Mesothelial cell of epicardium (in vitro differentiated cells): ENCODE measurements around the gene JCAD. TPM values are rescaled to one million over a fixed set of nuclear protein-coding genes. Genes with fewer than 3 reads are reported as not detected.
"Not testable (repeated sequence)": the region's sequence is repeated elsewhere in the genome, so short reads cannot be mapped to it uniquely, and the experiment has no call there.

Experiments used
- DNase-seq, 2 experiments: peaks; one replicate each; pipeline ENCODE4 v3.0.0; 2021; ENCODE audit warnings: low spot score in 2 of 2; ENCODE audit not compliant: unreplicated experiment in 2 of 2
- H3K27ac Mint-ChIP-seq: 2 replicates; pipeline ENCODE4 v1.8.0; 2021; ENCODE audit warnings: mixed read lengths
- H3K27me3 Mint-ChIP-seq: 2 replicates; pipeline ENCODE4 v1.8.0; 2021; ENCODE audit warnings: low read depth, mixed read lengths
- H3K36me3 Mint-ChIP-seq: 2 replicates; pipeline ENCODE4 v1.8.0; 2021; ENCODE audit warnings: mixed read lengths
- H3K4me1 Mint-ChIP-seq: 2 replicates; pipeline ENCODE4 v1.8.0; 2021; ENCODE audit warnings: mixed read lengths
- H3K4me3 Mint-ChIP-seq: 2 replicates; pipeline ENCODE4 v1.8.0; 2021; ENCODE audit warnings: mild to moderate bottlenecking, moderate library complexity, mixed read lengths
- H3K9me3 Mint-ChIP-seq: 2 replicates; pipeline ENCODE4 v1.8.0; 2021; ENCODE audit warnings: mixed read lengths
- total RNA-seq: library from RNA; stranded (reverse); gene quantifications from 3 replicates; pipeline ENCODE4 v1.2.1, GENCODE V29; 2021
- TF ChIP-seq, protein P1 (sequence below): fragments of 200-600 bp; sonication (generic); IDR thresholded peaks from one replicate; pipeline ENCODE4 v1.5.0; 2021; ENCODE audit warnings: antibody characterized with exemption; ENCODE audit not compliant: unreplicated experiment

Gene JCAD, protein sequence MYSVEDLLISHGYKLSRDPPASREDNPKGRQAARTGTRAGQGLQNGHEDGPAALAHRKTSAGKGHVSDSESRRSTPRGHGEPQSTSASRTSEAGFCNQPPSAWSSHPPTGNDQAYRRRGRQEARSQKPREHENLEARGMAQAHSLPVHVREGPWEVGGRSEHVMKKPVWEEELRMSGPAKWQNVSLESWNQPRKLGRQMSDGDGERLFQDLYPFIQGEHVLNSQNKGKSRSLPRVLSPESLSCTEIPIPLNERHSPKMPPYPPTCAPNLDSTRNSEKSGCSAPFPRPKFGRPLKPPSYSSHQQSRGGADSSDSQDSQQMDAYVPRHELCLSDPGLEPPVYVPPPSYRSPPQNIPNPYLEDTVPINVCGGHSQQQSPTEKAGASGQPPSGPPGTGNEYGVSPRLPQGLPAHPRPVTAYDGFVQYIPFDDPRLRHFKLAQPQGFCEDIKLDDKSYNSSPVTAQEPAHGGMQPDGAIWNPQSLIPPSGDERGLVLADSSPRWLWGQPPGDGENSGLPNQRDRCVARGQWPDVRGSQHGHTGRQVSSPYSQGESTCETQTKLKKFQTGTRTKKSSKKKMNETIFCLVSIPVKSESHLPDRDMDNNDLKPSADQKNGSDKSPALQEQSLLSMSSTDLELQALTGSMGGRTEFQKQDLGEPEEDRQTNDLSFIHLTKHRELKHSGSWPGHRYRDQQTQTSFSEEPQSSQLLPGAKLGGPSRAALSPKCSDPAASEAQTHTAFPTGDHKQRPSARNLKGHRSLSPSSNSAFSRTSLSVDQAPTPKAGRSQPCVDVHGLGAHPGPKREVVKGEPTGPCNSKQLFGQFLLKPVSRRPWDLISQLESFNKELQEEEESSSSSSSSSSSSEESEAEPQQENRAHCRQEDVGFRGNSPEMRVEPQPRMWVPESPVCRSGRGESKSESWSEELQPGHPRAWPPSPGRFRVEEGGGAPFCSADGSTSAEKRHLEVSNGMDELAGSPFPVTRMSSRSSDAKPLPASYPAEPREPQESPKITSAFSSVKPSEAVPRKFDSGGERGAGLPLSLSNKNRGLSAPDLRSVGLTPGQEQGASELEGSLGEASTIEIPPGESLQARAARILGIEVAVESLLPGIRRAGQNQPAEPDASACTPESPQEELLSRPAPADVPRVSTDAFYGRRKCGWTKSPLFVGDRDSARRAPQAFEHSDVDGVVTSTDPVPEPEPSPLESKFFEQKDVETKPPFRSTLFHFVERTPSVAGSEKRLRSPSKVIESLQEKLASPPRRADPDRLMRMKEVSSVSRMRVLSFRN (N-terminal part only)
- 20.4 to 22.8 TPM (median 21.5 TPM) in 3 replicates for total RNA-seq

- Mint-ChIP-seq H3K27me3 (peaks cover 26% of the 10 kb centered on the region), H3K9me3 (no peaks in the 10 kb centered on the region), H3K4me3 (peak within 1 kb of the TSS; percentile 84), H3K36me3 (no peaks in the 10 kb centered on the region), H3K27ac (peak within 1 kb of the TSS; percentile 15), H3K4me1 (peaks cover 53% of the 10 kb centered on the region)
- TF ChIP-seq, protein P1, sequence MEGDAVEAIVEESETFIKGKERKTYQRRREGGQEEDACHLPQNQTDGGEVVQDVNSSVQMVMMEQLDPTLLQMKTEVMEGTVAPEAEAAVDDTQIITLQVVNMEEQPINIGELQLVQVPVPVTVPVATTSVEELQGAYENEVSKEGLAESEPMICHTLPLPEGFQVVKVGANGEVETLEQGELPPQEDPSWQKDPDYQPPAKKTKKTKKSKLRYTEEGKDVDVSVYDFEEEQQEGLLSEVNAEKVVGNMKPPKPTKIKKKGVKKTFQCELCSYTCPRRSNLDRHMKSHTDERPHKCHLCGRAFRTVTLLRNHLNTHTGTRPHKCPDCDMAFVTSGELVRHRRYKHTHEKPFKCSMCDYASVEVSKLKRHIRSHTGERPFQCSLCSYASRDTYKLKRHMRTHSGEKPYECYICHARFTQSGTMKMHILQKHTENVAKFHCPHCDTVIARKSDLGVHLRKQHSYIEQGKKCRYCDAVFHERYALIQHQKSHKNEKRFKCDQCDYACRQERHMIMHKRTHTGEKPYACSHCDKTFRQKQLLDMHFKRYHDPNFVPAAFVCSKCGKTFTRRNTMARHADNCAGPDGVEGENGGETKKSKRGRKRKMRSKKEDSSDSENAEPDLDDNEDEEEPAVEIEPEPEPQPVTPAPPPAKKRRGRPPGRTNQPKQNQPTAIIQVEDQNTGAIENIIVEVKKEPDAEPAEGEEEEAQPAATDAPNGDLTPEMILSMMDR = no peak
- peak; percentile 63 to 78 for DNase-seq
Observed at GRCh38 chr10:30059209-30060107, at the start of gene JCAD. JCAD (minus strand) TSS chr10:30059586; CDS start chr10:30047812, 11,774 bp downstream.

DNA sequence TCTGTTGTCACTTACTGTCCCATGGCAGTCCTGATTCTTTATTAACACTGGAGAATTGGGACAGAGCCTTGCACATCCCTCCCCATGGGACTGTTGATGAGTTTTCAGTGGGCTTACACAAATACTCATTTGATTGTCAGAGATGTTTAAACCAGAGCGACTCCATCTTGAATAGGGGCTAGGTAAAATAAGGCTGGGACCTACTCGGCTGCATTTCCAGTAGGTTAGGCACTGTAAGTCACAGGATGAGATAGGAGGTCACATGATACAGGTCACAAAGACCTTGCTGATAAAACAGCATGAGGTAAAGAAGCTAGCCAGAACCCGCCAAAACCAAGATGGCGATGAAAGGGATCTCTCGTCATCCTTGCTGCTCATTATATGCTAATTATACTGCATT lies 47.6 kb upstream of the JCAD start:
- no peaks in the 10 kb centered on the region for H3K27me3 Mint-ChIP-seq
- H3K4me3 Mint-ChIP-seq = no peak overlapping the region
- H3K9me3 Mint-ChIP-seq = peaks cover 21% of the 10 kb centered on the region
- no peaks in the 10 kb centered on the region for H3K4me1 Mint-ChIP-seq
- TF ChIP-seq, protein P1 = no peak
- DNase-seq = no peak
- H3K36me3 Mint-ChIP-seq = no peaks in the 10 kb centered on the region
- H3K27ac Mint-ChIP-seq = no peak overlapping the region

DNA sequence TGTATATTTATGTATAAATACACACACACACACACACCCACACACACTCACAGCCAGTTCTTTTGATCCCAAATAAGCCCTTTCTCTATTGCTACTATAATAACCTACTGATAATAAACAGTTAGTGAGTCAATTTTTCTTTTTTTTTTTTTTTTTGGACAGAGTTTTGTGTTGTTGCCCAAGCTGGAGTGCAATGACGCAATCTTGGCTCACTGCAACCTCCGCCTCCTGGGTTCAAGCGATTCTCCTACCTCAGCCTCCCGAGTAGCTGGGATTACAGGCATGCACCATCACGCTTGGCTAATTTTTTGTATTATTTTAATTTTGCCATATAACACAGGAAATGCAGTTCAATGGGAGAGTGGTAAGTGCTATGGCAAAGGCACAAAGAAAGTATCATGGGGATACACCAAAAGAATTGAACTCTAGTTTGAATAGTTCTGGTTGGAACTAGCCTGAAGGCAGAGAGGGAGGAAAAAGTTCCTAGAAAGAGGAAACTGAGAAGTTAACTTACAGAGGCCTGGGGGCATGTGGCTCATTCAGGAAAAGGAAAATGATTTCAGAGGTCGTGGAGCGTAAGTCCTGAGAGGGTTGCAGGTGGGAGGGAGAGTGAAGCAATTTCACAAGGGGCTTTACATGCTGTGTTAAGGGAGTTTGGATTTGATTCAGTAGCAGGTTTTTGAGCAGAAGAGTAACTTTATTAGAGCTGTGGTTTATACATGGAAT lies 44.4 kb upstream of the JCAD start:
- Mint-ChIP-seq H3K27ac (no peak overlapping the region), H3K9me3 (peaks cover 6% of the 10 kb centered on the region), H3K27me3 (no peaks in the 10 kb centered on the region), H3K4me1 (peaks cover 3% of the 10 kb centered on the region), H3K4me3 (no peak overlapping the region), H3K36me3 (no peaks in the 10 kb centered on the region)
- no peak for DNase-seq
- TF ChIP-seq, protein P1 = no peak

GRCh38 chr10:30099706-30100105 lies 40.3 kb upstream of the JCAD start:
- DNase-seq, H3K27ac Mint-ChIP-seq, H3K4me1 Mint-ChIP-seq, H3K36me3 Mint-ChIP-seq, H3K4me3 Mint-ChIP-seq, H3K9me3 Mint-ChIP-seq, H3K27me3 Mint-ChIP-seq: not testable (repeated sequence)

DNA sequence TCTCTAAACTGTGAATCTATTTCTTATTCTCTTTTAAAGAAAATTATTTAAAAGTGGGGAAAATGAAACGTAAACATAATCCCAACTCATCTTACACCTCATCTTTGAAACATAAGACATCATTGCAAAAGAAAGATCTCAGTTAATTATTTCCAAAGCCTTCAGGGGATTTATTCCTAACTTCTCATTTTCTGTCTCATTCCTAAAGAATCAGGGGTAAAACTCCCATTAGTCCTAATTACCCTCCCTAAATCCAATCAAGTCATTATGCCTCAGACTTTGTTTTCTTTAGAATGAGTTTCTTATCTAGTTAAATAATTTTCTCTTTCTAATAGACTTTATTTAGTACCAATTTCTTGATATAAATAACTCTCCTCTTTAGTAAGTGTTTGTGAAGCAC lies 39.7 kb upstream of the JCAD start:
- no peak overlapping the region for H3K27ac Mint-ChIP-seq
- H3K36me3 Mint-ChIP-seq = no peaks in the 10 kb centered on the region
- H3K27me3 Mint-ChIP-seq = no peaks in the 10 kb centered on the region
- peaks cover 6% of the 10 kb centered on the region for H3K9me3 Mint-ChIP-seq
- H3K4me1 Mint-ChIP-seq = peaks cover 4% of the 10 kb centered on the region
- TF ChIP-seq, protein P1 = no peak
- no peak for DNase-seq
- no peak overlapping the region for H3K4me3 Mint-ChIP-seq
